GM18907 (cell line): Measurements from ENCODE around the gene TP63.
"Not testable (repeated sequence)": the region's sequence is repeated elsewhere in the genome, so short reads cannot be mapped to it uniquely, and the experiment has no call there.

Experiments
- ATAC-seq: cut with Tn5 transposase; IDR thresholded peaks from one replicate; pipeline ENCODE4 v1.9.1; 2021; ENCODE audit warnings: mild to moderate bottlenecking, moderate library complexity; ENCODE audit not compliant: unreplicated experiment

Gene TP63

GRCh38 chr3:189720736-189721417, 89.7 kb downstream of the TP63 start:
- ATAC-seq: no peak

GRCh38 chr3:189721873-189722665, 90.9 kb downstream of the TP63 start:
- no peak for ATAC-seq

GRCh38 chr3:189724356-189724755, 93.2 kb downstream of the TP63 start:
- no peak for ATAC-seq

GRCh38 chr3:189726277-189726676, 95.1 kb downstream of the TP63 start:
- no peak for ATAC-seq

GRCh38 chr3:189727158-189727557, 96.0 kb downstream of the TP63 start:
- ATAC-seq: no peak

GRCh38 chr3:189727898-189728297, 96.7 kb downstream of the TP63 start:
- ATAC-seq: no peak

- no peak for ATAC-seq
These were observed 97.7 kb downstream of the TP63 start for GRCh38 chr3:189728915-189729314.

- no peak for ATAC-seq
These were observed 102.9 kb downstream of the TP63 start for GRCh38 chr3:189734061-189734460.

GRCh38 chr3:189735913-189736312, 104.7 kb downstream of the TP63 start:
- ATAC-seq: no peak

GRCh38 chr3:189737071-189737470, 105.9 kb downstream of the TP63 start:
- ATAC-seq: no peak

- no peak for ATAC-seq
These were observed 106.4 kb downstream of the TP63 start for GRCh38 chr3:189737619-189738018.

GRCh38 chr3:189739378-189739777, 108.2 kb downstream of the TP63 start:
- no peak for ATAC-seq

- ATAC-seq: no peak
These were observed 109.0 kb downstream of the TP63 start for GRCh38 chr3:189740156-189740555.

GRCh38 chr3:189744235-189744634, 113.0 kb downstream of the TP63 start:
- ATAC-seq: no peak

GRCh38 chr3:189745622-189746021, 114.4 kb downstream of the TP63 start:
- no peak for ATAC-seq

- ATAC-seq: no peak
These were observed 116.9 kb downstream of the TP63 start for GRCh38 chr3:189748046-189748445.

- ATAC-seq: not testable (repeated sequence)
These were observed 119.8 kb downstream of the TP63 start for GRCh38 chr3:189750972-189751371.

GRCh38 chr3:189754356-189754755, 123.2 kb downstream of the TP63 start:
- ATAC-seq: no peak

- ATAC-seq: peak; percentile 53
These were observed 125.4 kb downstream of the TP63 start for GRCh38 chr3:189756582-189757078.

- ATAC-seq: no peak
These were observed 127.0 kb downstream of the TP63 start for GRCh38 chr3:189758186-189758585.

GRCh38 chr3:189766416-189766815, 135.2 kb downstream of the TP63 start:
- ATAC-seq: no peak

- no peak for ATAC-seq
These were observed 140.8 kb downstream of the TP63 start for GRCh38 chr3:189771842-189772450.
